GM19035 (cell line): ENCODE data around the gene MAGEB16.

Experiments
- ATAC-seq: cut with Tn5 transposase; IDR thresholded peaks from one replicate; pipeline ENCODE4 v1.9.1; 2021; ENCODE audit not compliant: unreplicated experiment

MAGEB16 gene

GRCh38 chrX:35798042-35798441 is at the start of gene MAGEB16:
Gene MAGEB16, plus strand, starts transcription at chrX:35798342. Its CDS starts 3,855 bp downstream, at chrX:35802197.
- ATAC-seq: no peak

GRCh38 chrX:35773958-35774564 is 24.1 kb upstream of the MAGEB16 start:
- ATAC-seq: no peak

- ATAC-seq: no peak
These were observed 13.1 kb upstream of the MAGEB16 start for GRCh38 chrX:35785075-35785474.

- ATAC-seq: no peak
These were observed 11.9 kb upstream of the MAGEB16 start for GRCh38 chrX:35786271-35786670.

GRCh38 chrX:35787867-35788266 is 10.3 kb upstream of the MAGEB16 start:
- ATAC-seq: no peak

GRCh38 chrX:35800474-35800873 is 2.3 kb downstream of the MAGEB16 start:
- no peak for ATAC-seq

- no peak for ATAC-seq
These were observed 11.6 kb downstream of the MAGEB16 start for GRCh38 chrX:35809781-35810180.

- no peak for ATAC-seq
These were observed 21.1 kb downstream of the MAGEB16 start for GRCh38 chrX:35819241-35819640.

- ATAC-seq: no peak
These were observed 28.4 kb downstream of the MAGEB16 start for GRCh38 chrX:35826503-35826902.

- ATAC-seq: no peak
These were observed 31.4 kb downstream of the MAGEB16 start for GRCh38 chrX:35829501-35829900.

- ATAC-seq: no peak
These were observed 43.7 kb downstream of the MAGEB16 start for GRCh38 chrX:35841872-35842271.

GRCh38 chrX:35842674-35843073 is 44.5 kb downstream of the MAGEB16 start:
- ATAC-seq: no peak

GRCh38 chrX:35847736-35848135 is 49.6 kb downstream of the MAGEB16 start:
- no peak for ATAC-seq
